Progenitor cell of endocrine pancreas (in vitro differentiated cells): ENCODE results near the gene LEUTX. TPM values are rescaled to one million over a fixed set of nuclear protein-coding genes. Genes with fewer than 3 reads are reported as not detected.
A peak's percentile ranks its signal among the peaks of the same experiment; 100 is the strongest.

Source experiments
- DNase-seq: peaks from one replicate; pipeline ENCODE4 v3.0.0; 2021; ENCODE audit warnings: low spot score; ENCODE audit not compliant: unreplicated experiment
- H3K27ac Mint-ChIP-seq: 2 replicates; pipeline ENCODE4 v1.8.0; 2021; ENCODE audit warnings: mild to moderate bottlenecking, moderate library complexity, mixed read lengths
- H3K27me3 Mint-ChIP-seq: 2 replicates; pipeline ENCODE4 v1.8.0; 2021; ENCODE audit warnings: mixed read lengths
- H3K36me3 Mint-ChIP-seq: 2 replicates; pipeline ENCODE4 v1.8.0; 2022; ENCODE audit warnings: mixed read lengths; ENCODE audit not compliant: insufficient read depth
- H3K4me1 Mint-ChIP-seq: 2 replicates; pipeline ENCODE4 v1.8.0; 2021; ENCODE audit warnings: low read depth, mixed read lengths
- H3K4me3 Mint-ChIP-seq: 2 replicates; pipeline ENCODE4 v1.8.0; 2021; ENCODE audit warnings: low read depth, mild to moderate bottlenecking, moderate library complexity, mixed read lengths
- H3K9me3 Mint-ChIP-seq: 2 replicates; pipeline ENCODE4 v1.8.0; 2021; ENCODE audit warnings: low read depth, mixed read lengths
- total RNA-seq: library from RNA; stranded (reverse); gene quantifications from 2 replicates; pipeline ENCODE4 v1.2.1, GENCODE V29; 2021
- TF ChIP-seq, protein P1 (sequence below): fragments of 200-600 bp; sonication (generic); IDR thresholded peaks from one replicate; pipeline ENCODE4 v1.5.0; 2021; ENCODE audit warnings: antibody characterized with exemption, mild to moderate bottlenecking; ENCODE audit not compliant: unreplicated experiment

LEUTX gene
- total RNA-seq, 1 donor from 2014 or later: not detected

DNA sequence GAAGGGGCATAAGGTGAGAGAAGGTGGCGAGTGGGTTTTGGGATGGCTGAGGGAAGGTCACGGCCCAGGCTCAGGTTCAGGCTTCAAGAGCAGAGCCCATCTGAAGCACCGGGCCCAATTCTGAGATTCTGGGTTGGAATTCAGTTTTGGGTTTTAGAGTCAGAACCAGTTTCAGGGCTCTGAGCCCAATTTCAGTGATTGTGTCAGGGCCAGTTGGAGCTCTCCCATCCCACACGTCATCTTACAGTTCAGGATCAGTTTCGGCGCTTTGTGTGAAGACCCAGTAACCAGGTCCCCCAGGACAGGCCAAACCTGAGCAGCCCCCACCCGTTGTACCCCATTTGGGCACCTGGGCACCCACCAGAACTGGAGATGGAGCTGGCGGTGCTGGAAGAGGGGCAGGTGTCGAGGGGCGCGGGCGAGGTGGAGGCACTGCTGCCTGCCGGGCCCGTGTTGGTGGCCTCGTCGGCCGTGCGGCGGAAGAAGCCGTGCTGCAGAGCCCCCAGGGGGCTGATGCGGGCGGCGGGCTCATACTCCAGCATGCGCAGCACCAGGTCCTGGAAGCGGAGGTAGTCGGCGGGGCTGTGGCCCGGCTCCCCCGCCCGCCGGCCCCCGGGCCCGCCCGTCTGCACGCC is 47.8 kb downstream of the LEUTX start:
- no peak overlapping the region for H3K4me3 Mint-ChIP-seq
- H3K27ac Mint-ChIP-seq: peak overlapping the region; percentile 57
- no peak for DNase-seq
- peaks cover 7% of the 10 kb centered on the region for H3K4me1 Mint-ChIP-seq
- TF ChIP-seq, protein P1, sequence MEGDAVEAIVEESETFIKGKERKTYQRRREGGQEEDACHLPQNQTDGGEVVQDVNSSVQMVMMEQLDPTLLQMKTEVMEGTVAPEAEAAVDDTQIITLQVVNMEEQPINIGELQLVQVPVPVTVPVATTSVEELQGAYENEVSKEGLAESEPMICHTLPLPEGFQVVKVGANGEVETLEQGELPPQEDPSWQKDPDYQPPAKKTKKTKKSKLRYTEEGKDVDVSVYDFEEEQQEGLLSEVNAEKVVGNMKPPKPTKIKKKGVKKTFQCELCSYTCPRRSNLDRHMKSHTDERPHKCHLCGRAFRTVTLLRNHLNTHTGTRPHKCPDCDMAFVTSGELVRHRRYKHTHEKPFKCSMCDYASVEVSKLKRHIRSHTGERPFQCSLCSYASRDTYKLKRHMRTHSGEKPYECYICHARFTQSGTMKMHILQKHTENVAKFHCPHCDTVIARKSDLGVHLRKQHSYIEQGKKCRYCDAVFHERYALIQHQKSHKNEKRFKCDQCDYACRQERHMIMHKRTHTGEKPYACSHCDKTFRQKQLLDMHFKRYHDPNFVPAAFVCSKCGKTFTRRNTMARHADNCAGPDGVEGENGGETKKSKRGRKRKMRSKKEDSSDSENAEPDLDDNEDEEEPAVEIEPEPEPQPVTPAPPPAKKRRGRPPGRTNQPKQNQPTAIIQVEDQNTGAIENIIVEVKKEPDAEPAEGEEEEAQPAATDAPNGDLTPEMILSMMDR: no peak
- H3K9me3 Mint-ChIP-seq: no peaks in the 10 kb centered on the region
- no peaks in the 10 kb centered on the region for H3K27me3 Mint-ChIP-seq
- peaks cover 23% of the 10 kb centered on the region for H3K36me3 Mint-ChIP-seq

DNA sequence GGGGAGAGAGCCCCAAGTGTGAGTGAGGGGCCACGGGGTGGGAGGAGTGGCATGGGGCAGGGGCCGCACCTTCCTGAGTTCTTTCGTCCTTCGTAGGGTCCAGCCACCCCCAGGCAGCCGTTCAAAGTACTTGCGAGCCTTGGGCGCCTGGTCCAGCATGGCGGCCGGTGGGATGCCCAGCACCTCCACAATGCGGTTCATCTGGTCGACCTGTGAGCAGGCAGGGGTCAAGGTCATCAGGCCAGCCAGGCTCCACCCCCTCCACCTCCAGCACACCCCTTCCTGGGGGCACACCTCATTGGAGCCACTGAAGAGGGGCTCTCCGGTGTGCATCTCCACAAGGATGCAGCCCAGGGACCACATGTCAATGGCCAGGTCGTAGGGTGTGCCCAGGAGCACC is 48.6 kb downstream of the LEUTX start:
- H3K9me3 Mint-ChIP-seq: no peaks in the 10 kb centered on the region
- no peak overlapping the region for H3K4me3 Mint-ChIP-seq
- H3K36me3 Mint-ChIP-seq: peaks cover 24% of the 10 kb centered on the region
- H3K4me1 Mint-ChIP-seq: peaks cover 12% of the 10 kb centered on the region
- DNase-seq: no peak
- H3K27me3 Mint-ChIP-seq: no peaks in the 10 kb centered on the region
- TF ChIP-seq, protein P1: no peak
- H3K27ac Mint-ChIP-seq: no peak overlapping the region

- Mint-ChIP-seq H3K9me3 (no peaks in the 10 kb centered on the region), H3K4me1 (peaks cover 20% of the 10 kb centered on the region), H3K27me3 (no peaks in the 10 kb centered on the region), H3K27ac (peak overlapping the region; percentile 45), H3K36me3 (peaks cover 26% of the 10 kb centered on the region), H3K4me3 (no peak overlapping the region)
- TF ChIP-seq, protein P1: no peak
- DNase-seq: no peak
Observed at GRCh38 chr19:39828015-39828653, 49.5 kb downstream of the LEUTX start.

GRCh38 chr19:39828654-39829032 is 50.0 kb downstream of the LEUTX start:
- Mint-ChIP-seq H3K27me3 (no peaks in the 10 kb centered on the region), H3K27ac (no peak overlapping the region), H3K36me3 (peaks cover 26% of the 10 kb centered on the region), H3K4me1 (peaks cover 20% of the 10 kb centered on the region), H3K9me3 (no peaks in the 10 kb centered on the region), H3K4me3 (no peak overlapping the region)
- no peak for DNase-seq
- TF ChIP-seq, protein P1: no peak

DNA sequence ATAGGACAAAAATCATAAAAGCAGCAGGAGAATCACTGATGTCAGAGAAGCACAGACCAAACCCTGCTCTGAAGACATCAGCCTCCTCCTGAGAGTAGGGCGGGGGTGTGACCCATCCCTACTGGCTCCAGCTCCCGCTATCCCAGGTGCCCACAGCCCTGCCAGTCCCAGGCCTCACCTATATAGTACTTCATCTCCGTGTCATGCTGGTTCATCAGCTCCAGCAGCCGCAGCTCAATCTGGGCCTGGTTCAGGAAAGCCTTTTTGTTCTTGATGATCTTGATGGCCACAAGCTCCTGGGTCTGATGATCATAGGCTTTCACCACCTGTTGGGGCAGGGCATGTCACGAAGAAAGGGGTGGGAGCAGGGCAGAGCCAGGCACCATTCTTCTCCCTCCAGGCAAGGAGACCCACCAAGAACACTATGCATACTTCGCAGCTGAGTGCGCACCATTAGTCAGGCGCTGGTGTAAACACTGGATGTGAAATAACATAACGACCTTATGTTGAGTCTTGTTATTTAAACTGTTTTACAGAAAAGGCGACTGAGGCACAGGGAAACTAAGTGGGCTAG is 51.1 kb downstream of the LEUTX start:
- TF ChIP-seq, protein P1: no peak
- Mint-ChIP-seq H3K36me3 (peaks cover 27% of the 10 kb centered on the region), H3K4me1 (peaks cover 22% of the 10 kb centered on the region), H3K9me3 (no peaks in the 10 kb centered on the region), H3K27ac (peak overlapping the region; percentile 62), H3K4me3 (no peak overlapping the region), H3K27me3 (no peaks in the 10 kb centered on the region)
- DNase-seq: no peak
